ENCODE data around the gene NPL.

NPL gene

GRCh38 chr1:182811975-182812722 lies 22.6 kb downstream of the NPL start:
- no peak for TF ChIP-seq CTCF (IDR thresholded peaks at IDR 0.05; ENCODE audit: borderline replicate concordance, extremely low read depth, low read length, poor library complexity, severe bottlenecking)
- no peak for TF ChIP-seq EZH2 (IDR thresholded peaks at IDR 0.05; ENCODE audit: borderline replicate concordance, low read depth, low read length, severe bottlenecking)
- Histone ChIP-seq H3K9ac (ENCODE audit: low read depth, low read length) (no peak overlapping the region), H3K79me2 (ENCODE audit: insufficient read depth, low read length) (no peaks in the 10 kb centered on the region), H3K4me1 (ENCODE audit: insufficient read depth, low read length) (no peaks in the 10 kb centered on the region), H3K36me3 (ENCODE audit: insufficient read depth, low read length) (peaks cover 12% of the 10 kb centered on the region; the same call in 1 of the 2 replicates), H3K4me3 (ENCODE audit: low read depth in 1 of 2, low read length in 2 of 2) (no peak overlapping the region), H4K20me1 (ENCODE audit: insufficient read depth, low read length) (no peaks in the 10 kb centered on the region), H3K27ac (ENCODE audit: low read length) (no peak overlapping the region), H2AFZ (ENCODE audit: low read depth, low read length) (no peak overlapping the region), H3K9me3 (ENCODE audit: insufficient read depth, low read length, severe bottlenecking) (no peaks in the 10 kb centered on the region), H3K4me2 (ENCODE audit: insufficient read depth, low read length) (no peak overlapping the region), H3K27me3 (ENCODE audit: insufficient read depth, low read length, poor library complexity) (no peaks in the 10 kb centered on the region)
- ATAC-seq (ENCODE audit: insufficient read depth, low read depth) (no peak), DNase-seq (no peak)

GRCh38 chr1:182816863-182817262 lies 27.3 kb downstream of the NPL start:
- TF ChIP-seq CTCF (IDR thresholded peaks at IDR 0.05; ENCODE audit: borderline replicate concordance, extremely low read depth, low read length, poor library complexity, severe bottlenecking), result no peak
- TF ChIP-seq EZH2 (IDR thresholded peaks at IDR 0.05; ENCODE audit: borderline replicate concordance, low read depth, low read length, severe bottlenecking), result no peak
- DNase-seq, result no peak
- no peak for ATAC-seq (ENCODE audit: insufficient read depth, low read depth)
- no peak overlapping the region for H3K27ac ChIP-seq (ENCODE audit: low read length)
- no peaks in the 10 kb centered on the region for H3K4me1 ChIP-seq (ENCODE audit: insufficient read depth, low read length)
- H3K4me2 ChIP-seq (ENCODE audit: insufficient read depth, low read length), result no peak overlapping the region
- no peak overlapping the region for H3K4me3 ChIP-seq (ENCODE audit: low read depth in 1 of 2, low read length in 2 of 2)
- H4K20me1 ChIP-seq (ENCODE audit: insufficient read depth, low read length), result no peaks in the 10 kb centered on the region
- no peak overlapping the region for H3K9ac ChIP-seq (ENCODE audit: low read depth, low read length)
- H3K27me3 ChIP-seq (ENCODE audit: insufficient read depth, low read length, poor library complexity), result no peaks in the 10 kb centered on the region
- H3K9me3 ChIP-seq (ENCODE audit: insufficient read depth, low read length, severe bottlenecking), result no peaks in the 10 kb centered on the region
- H3K36me3 ChIP-seq (ENCODE audit: insufficient read depth, low read length), result peaks cover 35% of the 10 kb centered on the region; the same call in 1 of the 2 replicates
- no peaks in the 10 kb centered on the region for H3K79me2 ChIP-seq (ENCODE audit: insufficient read depth, low read length)
- no peak overlapping the region for H2AFZ ChIP-seq (ENCODE audit: low read depth, low read length)

GRCh38 chr1:182817802-182818201 lies 28.2 kb downstream of the NPL start:
- Histone ChIP-seq H3K36me3 (ENCODE audit: insufficient read depth, low read length) (peaks cover 35% of the 10 kb centered on the region; the same call in 1 of the 2 replicates), H3K27me3 (ENCODE audit: insufficient read depth, low read length, poor library complexity) (no peaks in the 10 kb centered on the region), H3K27ac (ENCODE audit: low read length) (no peak overlapping the region), H3K9me3 (ENCODE audit: insufficient read depth, low read length, severe bottlenecking) (no peaks in the 10 kb centered on the region), H3K4me2 (ENCODE audit: insufficient read depth, low read length) (no peak overlapping the region), H3K4me3 (ENCODE audit: low read depth in 1 of 2, low read length in 2 of 2) (no peak overlapping the region), H3K9ac (ENCODE audit: low read depth, low read length) (no peak overlapping the region), H4K20me1 (ENCODE audit: insufficient read depth, low read length) (no peaks in the 10 kb centered on the region), H2AFZ (ENCODE audit: low read depth, low read length) (no peak overlapping the region), H3K4me1 (ENCODE audit: insufficient read depth, low read length) (no peaks in the 10 kb centered on the region), H3K79me2 (ENCODE audit: insufficient read depth, low read length) (no peaks in the 10 kb centered on the region)
- DNase-seq (no peak), ATAC-seq (ENCODE audit: insufficient read depth, low read depth) (no peak)
- TF ChIP-seq EZH2 (IDR thresholded peaks at IDR 0.05; ENCODE audit: borderline replicate concordance, low read depth, low read length, severe bottlenecking) (no peak), CTCF (IDR thresholded peaks at IDR 0.05; ENCODE audit: borderline replicate concordance, extremely low read depth, low read length, poor library complexity, severe bottlenecking) (no peak)
